ENCODE data around the gene ABHD15.

The ABHD15 gene

DNA sequence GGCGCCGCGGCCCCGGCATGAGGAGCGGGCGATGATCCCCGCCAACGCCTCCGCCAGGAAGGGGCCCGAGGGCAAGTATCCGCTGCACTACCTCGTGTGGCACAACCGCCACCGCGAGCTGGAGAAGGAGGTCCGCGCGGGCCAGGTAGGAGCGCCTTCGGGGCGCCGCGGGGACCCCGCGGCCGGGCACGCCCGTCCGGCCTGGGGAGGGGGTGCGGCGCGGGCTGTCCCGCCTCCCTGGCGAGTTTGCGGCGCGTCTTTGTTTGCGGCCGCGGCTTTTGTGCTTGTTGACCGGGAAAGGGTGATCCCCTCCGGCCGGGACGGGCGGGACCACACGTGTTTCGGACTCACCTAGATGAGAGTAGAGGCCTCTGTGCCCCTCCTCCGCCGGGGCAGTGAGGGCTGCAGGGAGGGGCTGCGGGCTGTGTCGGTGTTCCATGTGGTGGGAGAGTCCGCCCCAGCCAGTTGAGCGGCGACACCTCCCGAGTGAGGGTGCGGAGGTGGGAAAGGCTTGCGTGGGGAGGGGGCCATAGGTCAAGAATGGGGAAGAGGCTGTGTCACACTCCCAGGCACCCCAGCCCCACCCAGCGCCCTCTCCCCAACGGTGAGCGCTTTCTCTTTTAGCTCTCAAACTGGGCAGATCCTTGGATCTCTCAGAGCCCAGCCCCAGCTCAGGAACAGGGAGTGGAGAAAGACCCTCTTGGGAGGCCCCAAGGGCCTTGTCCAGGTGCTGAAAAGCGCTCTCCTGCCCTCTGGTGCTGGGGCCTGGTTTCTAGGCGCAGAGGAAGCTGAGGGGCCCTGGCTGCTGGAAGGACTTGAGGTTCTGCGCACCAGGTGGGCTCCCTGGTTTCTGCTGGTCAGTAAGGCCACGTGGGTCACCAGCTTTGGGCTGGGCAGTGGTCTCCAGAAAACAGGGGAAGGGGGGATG, 27.0 kb upstream of the ABHD15 start:
- peak in 1 of 3 donors; percentile 41 for DNase-seq

DNA sequence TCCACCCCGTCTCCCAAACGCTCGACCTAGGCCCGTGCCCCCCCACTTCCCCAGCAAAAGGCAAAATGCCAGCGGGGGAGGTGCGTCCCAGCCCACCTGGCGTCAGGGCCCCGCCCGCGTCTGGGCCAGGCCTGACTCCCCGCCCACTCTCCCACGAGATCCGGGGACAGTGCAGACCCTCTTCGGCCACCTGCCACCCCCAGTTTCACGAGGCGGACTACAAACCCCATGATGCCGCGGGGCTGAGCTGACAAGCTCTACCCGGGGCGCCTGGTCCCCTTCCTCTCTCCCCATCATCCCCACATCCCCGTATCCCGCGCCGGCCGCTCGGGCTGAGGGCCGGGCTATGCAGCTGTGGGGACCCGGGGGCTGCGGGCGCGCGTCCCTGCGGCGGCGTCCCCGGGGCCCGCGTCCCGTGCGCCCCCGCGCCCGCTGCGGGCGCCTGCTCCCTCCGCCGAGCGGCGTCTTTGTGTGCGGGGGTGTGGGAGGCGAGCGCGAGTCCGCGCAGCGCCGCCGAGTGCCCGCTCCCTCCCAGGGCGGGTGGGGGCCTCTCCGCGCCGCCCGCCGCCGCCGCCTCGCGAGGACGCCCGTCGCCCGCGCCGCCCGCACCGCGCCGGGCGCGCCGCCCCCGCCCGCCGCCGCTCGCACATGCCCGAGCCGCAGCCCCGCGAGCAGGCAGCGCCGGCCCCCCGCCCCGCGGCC, 26.2 kb upstream of the ABHD15 start, which contains the start of gene ANKRD13B:
ANKRD13B (plus strand) TSS at position 283 of the 702 bp plus-strand sequence. CDS start 490 bp downstream, outside the sequence.
- DNase-seq: peak; percentile 27 to 52 (median 34)

DNA sequence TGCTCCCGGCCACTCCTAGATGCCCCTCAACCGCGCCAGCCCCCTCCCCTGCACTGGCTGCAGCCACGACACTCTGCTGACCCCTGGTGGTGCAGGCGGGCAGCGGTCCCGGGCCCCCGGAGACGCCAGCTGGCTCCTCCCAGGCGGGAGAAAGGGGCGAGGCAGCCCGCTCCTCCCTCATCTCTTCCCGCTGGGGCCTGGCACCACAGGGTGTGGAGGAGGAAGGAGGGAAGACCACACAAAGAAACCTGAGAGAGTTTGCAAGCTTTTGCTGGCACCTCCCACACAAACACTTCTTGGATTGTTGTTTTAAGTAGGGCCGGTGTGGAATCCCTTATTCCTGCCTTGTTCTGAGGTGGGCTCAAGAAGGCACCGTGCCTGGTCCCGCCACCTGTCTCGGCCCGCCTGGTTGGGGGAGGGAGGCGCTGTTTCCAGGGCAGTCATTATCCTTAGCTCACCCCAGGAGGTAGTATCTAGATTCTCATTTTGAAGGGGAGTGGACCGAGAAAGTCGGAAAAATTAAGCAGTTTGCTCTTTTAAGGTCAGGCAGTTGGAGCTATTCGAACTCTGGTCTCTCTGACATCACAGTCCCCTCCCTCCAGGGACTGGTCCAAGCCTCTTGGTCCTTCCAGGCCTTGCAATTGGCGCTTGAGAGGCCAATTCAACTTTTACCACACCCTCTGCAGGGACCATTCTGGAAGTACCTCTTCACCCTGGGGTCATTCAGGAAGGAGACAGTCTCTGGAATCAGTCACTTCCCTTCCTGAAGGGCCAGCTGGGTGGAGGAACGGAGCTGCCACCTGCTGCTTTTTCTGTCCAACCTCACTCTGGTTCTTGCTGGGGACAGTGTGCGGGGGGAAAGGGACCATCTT, 25.1 kb upstream of the ABHD15 start:
- peak; percentile 72 to 89 (median 80) for DNase-seq

DNA sequence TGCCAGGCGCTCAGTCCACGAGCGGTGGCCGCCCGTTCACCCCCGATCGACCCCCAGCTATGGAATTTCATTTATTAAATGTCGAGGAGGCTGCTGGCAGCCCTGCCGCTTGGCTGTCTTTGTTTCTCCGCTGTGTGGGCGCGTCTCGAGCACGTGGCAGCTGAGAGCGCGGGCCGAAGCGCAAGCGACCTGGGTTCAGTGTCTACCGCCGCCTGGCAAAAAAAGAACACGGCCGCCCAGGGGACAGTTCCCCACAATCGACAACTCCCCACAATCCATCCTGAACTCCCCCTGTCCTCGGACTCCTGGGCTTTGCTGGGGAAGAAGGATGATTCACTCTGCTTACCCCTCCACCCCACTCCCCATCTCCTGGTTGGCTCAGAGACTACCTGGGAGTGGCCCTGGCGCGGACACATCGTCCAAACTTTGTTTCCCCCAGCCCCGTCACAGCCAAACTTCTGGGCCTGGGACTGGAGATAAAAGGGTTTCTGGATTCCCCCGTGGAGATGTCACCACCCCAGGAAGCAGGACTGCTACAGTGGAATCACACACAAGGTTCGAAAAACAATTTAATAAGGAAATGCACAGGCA, 24.4 kb upstream of the ABHD15 start:
- DNase-seq: peak; percentile 41 to 57 (median 44)

DNA sequence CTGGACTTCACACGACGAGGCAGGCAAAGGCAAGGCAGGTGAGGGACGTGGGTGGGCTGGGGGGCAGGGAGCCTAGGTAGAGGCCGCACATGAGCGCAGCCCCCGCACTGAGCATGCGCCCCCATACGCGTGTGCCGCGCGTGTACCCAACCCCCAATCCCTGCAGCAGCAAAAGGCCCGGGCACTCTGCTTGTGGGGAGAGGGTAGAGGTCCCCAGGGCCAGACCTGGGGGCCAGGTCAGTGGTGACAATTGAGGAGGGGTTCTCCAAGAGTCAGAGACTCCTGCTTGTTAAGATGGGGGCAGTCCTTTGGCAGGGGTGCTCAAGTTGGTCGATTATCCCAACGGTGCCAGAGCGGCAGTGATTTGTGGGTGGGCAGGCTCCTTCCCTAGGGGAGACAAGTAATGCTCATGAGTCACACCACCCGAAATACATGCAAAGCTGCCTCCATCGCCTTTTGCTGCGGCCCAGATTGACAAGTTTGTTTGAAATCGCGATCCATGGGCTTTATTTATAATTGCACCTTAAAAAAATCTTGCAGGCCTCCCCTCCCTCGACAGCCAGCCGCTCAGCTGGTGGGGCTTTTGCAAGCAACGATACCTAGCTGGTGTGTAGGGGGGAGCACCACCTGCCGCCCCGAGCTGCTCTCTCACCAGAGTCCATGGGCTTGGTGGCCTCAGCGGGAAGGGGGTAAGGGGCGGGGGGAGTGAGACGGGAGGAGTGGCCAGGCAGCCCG, 23.7 kb upstream of the ABHD15 start:
- peak; percentile 55 to 61 (median 56) for DNase-seq

DNA sequence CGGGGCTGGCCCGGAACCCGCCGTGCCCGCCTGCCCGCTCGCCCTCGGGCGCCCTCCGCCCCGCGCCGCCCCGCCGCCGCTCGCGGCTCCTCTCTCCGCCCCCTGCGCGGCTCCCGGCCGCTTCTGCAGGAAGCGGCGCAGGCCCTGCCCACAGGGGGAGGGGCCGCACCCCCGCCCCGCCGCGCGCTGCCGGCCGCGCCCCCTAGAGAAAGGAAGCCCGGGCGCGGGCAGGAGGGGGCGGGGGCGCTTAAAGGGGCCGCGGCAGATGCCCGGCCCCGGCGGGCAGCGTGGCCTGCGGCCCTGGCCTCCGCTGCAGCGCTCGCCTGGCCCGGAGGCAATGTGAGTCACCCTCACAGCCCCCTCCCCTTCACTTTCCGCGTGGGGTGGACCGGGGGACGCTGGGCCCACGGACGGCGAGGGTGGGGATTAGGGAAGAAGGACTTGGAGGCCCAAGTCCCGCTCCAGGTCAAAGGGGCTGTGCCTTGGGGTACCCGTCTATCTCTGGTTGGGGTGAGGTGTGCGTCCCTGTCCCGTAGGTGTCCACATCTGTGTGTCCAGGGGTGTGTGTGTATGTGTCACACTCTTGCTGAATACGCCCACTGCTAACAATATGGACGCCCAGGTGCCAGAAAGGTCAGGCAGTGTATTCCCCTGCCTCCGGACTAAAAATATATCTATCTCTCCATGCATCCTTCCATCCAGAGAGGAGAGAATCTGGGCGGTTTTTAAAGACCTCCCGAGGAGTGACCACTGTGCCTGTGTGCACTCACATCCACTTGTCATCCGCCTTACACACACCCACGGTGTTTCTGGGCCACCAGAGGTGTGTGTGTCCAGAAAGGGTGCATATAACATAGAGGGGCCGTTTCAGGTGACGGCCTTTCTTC, 22.9 kb upstream of the ABHD15 start, which contains the start of gene GIT1:
GIT1 (minus strand) TSS at position 125 of the 887 bp plus-strand sequence. CDS start 270 bp downstream, outside the sequence.
- DNase-seq: peak; percentile 91 to 98 (median 95)

DNA sequence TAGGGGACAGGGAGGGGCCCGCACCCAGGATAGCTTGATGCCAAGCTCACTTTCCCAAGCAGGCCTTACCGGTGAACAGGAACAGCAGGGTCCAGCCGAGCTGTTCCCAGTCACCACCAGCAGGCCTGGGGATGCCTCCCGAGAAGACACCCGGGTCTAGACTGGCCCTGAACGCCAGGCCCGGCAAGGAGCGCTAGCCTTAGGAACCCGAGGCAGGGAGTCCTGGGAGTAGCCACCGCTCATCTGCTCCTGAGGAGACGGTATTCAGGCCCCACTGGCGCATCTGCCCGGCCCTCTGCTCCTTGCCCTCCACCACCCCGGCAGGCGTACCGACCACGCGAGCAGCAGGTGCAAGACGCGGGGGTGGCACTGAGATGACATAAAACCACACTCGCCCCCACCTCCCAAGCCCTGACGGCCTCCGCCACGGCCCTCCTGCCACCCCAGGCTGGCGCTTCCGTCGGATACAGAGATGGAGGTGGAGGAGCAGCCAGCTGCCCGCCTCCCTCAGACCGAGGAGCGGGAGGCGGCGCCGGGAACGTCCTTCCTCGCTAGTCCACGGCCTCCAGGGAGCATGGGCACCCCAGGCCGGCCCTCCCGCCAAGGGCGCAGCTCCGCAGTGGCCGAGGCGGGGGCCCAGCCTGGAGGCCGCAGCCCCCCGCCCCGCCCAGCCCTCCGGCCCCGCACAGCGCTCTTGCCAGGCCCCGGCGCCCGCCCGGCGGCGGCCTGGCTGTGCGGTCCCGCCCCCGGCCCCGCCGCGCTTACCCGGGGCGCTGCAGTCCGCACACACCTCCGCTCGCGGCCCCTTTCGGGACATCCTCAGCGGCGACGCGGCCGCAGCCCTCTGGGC, 21.9 kb upstream of the ABHD15 start:
- peak; percentile 31 to 62 (median 31) for DNase-seq

DNA sequence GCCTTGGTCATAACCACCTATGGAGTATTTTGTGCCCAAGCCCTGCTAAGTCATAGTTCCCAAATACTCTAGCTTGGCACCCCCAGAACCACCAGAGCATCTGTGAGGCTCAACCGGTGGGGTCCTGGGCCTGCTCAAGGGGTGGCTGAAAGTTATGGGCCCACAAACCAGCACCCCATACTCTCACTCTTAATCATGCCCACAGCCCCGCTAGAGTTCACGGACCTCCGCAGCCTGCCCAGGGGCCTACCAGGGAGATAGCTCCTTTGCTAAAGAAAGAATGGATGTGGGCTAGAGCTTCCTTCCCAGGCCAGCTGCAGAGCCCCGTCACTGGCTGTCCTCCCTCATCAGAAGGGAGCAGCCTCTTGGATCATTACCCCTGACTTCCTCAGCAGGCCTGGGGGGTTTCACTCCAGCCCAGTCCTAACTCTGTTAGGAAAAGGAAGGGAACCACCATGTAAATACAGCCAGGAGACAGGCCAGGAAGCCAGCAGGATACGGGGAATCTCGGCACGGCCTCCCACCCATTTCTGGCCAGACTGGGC, 21.3 kb upstream of the ABHD15 start:
- peak; percentile 26 to 51 (median 50) for DNase-seq

DNA sequence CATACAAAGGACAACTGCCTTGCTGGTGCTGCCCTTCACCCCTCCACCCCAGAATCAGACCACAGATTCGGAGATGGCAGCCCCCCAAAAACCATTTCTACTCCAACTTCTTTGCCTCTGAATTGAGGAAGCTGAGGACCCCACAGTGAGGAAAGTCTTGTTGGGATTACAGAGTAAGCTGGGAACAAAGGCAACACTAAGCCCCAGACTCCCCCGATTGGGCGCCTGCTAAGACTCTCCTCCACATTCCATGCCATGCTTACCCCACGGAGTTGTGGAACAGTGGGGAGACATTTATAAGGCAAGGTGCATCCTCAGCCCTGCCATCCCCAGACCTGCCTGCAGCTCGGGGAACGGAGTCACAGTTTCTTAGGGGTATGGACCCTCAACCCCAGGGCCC, 20.8 kb upstream of the ABHD15 start:
- no peak for DNase-seq

DNA sequence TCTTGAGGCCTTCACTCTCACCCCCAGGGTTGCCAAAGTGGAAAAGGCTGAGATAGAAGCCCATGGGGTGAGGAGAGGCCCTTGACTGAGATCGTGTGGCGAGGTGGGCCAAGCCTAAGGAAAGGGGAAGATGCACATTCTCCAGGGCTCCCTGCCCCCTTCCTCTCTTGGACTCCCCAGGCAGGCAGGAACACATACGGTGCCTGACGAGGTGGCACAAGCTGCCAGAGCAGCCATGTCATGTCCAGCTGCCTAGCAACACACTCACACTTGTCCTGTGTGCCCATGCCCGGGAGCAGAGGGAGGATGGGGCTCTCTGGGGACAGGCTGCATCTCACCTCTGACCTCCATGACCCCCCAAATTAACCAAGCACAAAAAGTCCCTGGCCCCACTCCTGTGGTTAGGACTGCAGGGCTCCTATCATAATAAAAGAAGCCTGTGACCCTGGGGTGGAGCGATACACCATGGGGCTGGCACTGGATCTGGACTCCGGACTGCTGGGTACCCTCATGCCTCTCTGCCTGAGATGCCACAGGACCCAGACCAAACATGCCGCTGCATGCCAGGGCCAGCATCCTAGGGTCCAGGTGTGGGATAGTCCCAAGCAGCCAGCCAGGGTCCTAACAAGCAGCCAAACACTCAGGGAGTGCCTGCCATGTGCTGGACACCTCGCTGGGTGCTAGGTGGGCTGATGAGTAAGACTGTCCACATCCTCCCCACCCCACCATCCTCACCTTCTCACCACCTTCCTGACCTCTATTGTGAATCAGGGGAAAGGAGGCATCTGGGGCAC, 20.0 kb upstream of the ABHD15 start:
- peak in 2 of 3 donors; percentile 24 to 32 for DNase-seq

DNA sequence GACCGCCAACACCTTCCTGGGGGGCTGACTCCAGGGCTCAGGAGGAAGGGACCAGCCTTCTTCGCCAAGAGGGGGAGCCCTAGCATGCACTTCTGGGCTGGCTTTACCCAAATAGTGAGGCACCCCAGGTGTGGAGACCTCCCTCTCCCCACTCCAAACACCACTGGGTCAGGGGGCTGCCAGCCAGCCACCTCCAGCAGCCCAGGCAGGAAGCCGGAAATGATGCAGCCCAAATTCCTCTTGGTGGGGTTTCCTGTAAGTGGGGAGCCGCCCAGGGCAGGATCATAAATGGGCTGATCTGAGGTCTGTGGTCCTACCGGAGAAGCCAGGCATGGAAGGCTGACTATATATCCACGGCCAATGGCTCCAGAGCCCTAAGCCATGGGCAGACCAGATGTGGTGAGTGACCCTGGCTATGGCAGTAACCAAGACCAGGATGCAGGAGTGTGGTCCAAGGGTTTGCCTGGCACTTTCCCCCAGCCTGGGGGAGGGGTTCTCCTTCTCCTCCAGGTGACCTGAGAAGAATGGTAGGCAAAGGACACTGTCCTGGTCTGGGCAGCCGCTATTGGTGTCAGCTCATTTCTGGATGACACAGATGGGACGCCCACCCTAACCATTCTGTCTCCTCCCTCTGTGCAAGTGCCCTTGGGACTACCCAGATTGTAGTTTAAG, 18.4 kb upstream of the ABHD15 start:
- peak in 2 of 3 donors; percentile 26 to 35 for DNase-seq

DNA sequence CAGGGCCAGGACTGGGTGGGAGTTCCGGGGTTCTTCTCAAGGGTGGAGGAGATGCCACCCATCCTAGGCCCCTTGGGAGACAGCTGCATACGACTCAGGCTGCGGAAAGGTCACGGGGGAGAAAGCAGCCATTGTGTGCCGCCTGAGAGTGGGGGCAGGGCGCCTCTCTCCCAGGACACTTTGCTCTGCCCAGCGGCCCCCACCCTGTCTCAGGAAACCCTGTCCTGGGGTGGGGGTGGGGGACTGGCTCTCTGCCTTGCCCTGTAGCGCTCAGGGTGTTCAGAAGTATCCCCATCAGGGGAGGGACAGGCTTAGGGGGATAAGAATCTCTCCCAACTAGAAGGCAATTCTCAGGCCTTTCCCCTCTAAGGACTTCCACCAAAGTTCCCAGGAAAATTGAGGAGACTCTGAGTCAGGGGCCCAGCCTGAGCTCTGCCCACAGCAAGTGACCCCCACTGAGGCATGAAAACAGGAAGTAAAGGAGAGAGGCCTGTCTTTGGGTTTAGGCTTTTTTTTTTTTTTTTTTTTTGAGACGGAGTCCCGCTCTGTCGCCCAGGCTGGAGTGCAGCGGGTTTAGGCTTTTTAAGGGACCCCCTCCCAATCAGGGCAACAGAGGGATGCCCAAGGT, 17.7 kb upstream of the ABHD15 start:
- DNase-seq: peak; percentile 28 to 63 (median 40)

DNA sequence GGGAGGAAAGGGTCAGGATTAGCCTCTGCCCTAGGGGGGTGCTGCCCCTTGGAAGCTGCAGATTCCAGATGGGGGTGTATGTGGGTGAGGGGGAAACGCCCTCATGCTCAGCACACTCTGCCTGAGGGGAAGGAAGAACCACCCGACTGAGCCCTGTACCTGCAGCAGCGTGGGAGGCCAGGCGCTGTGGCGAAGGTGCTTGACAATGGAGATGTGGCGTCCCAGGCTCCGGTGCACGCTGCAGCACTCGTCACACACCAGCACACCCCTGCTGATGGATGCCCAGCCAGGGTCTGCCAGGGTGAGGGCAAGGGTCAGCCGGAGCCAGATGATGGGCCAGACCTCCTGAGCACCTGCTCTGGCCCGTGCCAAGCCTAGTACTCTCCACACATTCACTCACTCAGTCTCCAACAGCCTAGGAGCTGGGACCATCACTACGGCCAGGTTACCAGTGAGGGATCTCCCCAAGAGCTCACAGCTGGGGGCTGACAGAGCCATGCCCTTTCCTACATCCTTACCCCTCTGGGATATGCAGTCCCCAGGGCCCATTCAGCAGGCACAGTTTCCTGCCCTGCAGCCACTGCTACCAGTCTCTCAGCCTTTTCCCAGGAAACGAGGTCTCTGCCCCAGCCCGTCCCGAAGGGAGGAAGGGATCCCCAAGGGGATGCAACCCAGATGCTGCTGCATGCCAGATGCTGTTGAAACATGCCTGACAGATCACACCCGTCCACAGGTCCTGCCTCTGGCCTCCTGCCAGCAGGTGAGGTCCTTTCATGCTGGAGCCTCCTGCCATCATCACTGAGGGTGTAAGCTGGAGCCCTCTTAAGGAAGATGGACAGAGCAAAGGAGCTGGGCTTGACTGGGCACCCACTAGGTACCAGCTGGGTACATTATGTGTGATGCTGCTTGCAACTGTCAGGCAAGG, 16.7 kb upstream of the ABHD15 start:
- DNase-seq: no peak

DNA sequence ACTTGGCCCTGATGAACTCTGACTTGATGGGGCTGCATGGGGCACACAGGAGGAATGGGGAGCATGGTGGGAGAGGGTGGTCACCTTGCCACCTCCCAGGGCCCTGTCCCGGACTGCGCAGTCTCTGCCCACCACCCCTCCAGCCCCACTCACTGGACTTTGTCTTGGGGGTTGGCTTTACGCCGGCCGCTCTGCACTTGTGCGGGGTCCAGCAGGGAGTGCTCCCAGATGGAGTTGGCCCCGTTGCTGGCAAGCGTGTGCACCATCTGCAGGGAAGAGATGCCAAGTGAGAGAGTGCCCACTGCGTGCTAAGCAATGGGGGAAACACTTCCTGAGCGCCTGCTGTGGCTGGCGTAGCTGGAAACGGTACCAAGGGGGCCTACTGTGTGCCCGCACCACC, 15.9 kb upstream of the ABHD15 start:
- DNase-seq: no peak

DNA sequence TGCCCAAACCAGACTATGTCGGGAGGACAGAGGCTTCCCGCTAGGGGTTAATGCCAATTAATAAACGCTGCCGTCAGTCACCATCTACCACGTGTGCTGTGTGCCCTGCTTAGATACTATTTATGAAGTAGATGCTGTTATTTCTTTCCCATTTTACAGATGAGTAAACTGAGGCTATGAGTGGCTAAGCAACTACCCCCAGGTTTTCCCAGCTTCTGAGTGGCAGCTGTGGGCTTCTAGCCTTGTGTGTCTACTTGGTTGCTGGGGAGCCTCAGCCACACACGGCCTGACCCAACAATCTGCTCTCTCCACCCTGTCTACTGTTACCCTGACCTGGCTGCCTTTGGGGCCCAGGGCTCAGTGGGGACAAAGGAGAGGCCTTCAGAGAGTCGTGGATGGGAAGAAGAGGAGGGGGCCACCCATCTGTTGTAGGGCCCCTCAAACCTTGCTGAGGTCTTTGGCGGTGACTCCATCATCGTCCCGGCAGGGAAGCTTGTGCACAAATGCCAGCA, 15.5 kb upstream of the ABHD15 start:
- no peak for DNase-seq
